Caco-2 (cell line): ENCODE data around the gene ARHGEF28. TPM values are rescaled to one million over a fixed set of nuclear protein-coding genes. Genes with fewer than 3 reads are reported as not detected.

Source experiments
- BruUV-seq: library from RNA; stranded (reverse); fragments of 400-500 nt; replicated peaks from 2 replicates; lab custom pipeline; 2021; lab: Mats Ljungman, UMichigan
- CTCF ChIA-PET: fragments of 300-600 bp; sonication (Branson Sonifier 250); formaldehyde crosslinking; loops from one replicate; lab custom pipeline; 2022; ENCODE audit warnings: antibody characterized with exemption; lab: Charles Lee
- POLR2A ChIA-PET: fragments of 300-600 bp; sonication (Branson Sonifier 250); formaldehyde crosslinking; loops from one replicate; lab custom pipeline; 2022; ENCODE audit warnings: antibody characterized with exemption; lab: Charles Lee
- DNase-seq, 2 experiments: peaks; one replicate each; pipeline versions ENCODE4 v3.0.0 to v3.0.0-alpha.2; 2020 to 2022
- H3K27me3 ChIP-seq: replicated peaks from 2 replicates; pipeline ENCODE4 v1.6.0; 2011; ENCODE audit warnings: low read length; ENCODE audit not compliant: control insufficient read depth, insufficient read depth
- H3K36me3 ChIP-seq: 2 replicates; pipeline ENCODE4 v1.5.1; 2011; ENCODE audit warnings: low read length; ENCODE audit not compliant: control insufficient read depth, insufficient read depth
- H3K4me1 ChIP-seq: fragments of 250-450 bp; sonication (Bioruptor Pico); 2 replicates; pipeline ENCODE4 v1.5.1; 2020; ENCODE audit warnings: mild to moderate bottlenecking
- H3K4me3 ChIP-seq: 2 replicates; pipeline ENCODE4 v1.5.1; 2011; ENCODE audit warnings: low read depth, mild to moderate bottlenecking, control low read depth, low read length
- H3K9me3 ChIP-seq: fragments of 250-450 bp; sonication (Bioruptor Pico); 2 replicates; pipeline ENCODE4 v1.5.1; 2020; ENCODE audit warnings: mild to moderate bottlenecking, moderate library complexity
- H3K27ac Mint-ChIP-seq: one replicate; pipeline ENCODE4 v1.8.0; 2022; ENCODE audit warnings: mixed read lengths; ENCODE audit not compliant: unreplicated experiment
- H3K27me3 Mint-ChIP-seq: one replicate; pipeline ENCODE4 v1.8.0; 2022; ENCODE audit warnings: mixed read lengths; ENCODE audit not compliant: insufficient read depth, unreplicated experiment
- H3K36me3 Mint-ChIP-seq: one replicate; pipeline ENCODE4 v1.8.0; 2022; ENCODE audit warnings: mild to moderate bottlenecking, mixed read lengths; ENCODE audit not compliant: insufficient read depth, unreplicated experiment
- H3K4me1 Mint-ChIP-seq: one replicate; pipeline ENCODE4 v1.8.0; 2022; ENCODE audit warnings: low read depth, mixed read lengths; ENCODE audit not compliant: unreplicated experiment
- H3K4me3 Mint-ChIP-seq: one replicate; pipeline ENCODE4 v1.8.0; 2022; ENCODE audit warnings: mild to moderate bottlenecking, moderate library complexity, mixed read lengths; ENCODE audit not compliant: unreplicated experiment
- H3K9me3 Mint-ChIP-seq: one replicate; pipeline ENCODE4 v1.8.0; 2022; ENCODE audit warnings: mixed read lengths; ENCODE audit not compliant: unreplicated experiment
- intact Hi-C: fragments of 100-400 bp; cut with micrococcal nuclease; formaldehyde crosslinking; loops from one replicate; pipeline ENCODE4 v1.10.0; 2022; ENCODE audit not compliant: unreplicated experiment
- total RNA-seq: library from RNA; stranded (reverse); gene quantifications from 2 replicates; pipeline ENCODE4 v1.2.3, GENCODE V29; 2022
- TF ChIP-seq, protein P1 (sequence below), 2 experiments: fragments of 200-600 bp in 1 of 2; IDR thresholded peaks; 1 replicate in 1 of 2; 2 replicates in 1 of 2; pipeline versions ENCODE4 v1.5.1 to v1.8.0; 2011 to 2022; ENCODE audit warnings: antibody characterized with exemption in 1 of 2, control low read depth in 1 of 2, inconsistent platforms in 1 of 2, low read depth in 1 of 2, low read length in 1 of 2, mild to moderate bottlenecking in 1 of 2, moderate library complexity in 1 of 2; ENCODE audit not compliant: insufficient read depth in 1 of 2, severe bottlenecking in 1 of 2, unreplicated experiment in 1 of 2

Gene ARHGEF28
- total RNA-seq, 1 experiment from 2014 or later, result 4.6 TPM

DNA sequence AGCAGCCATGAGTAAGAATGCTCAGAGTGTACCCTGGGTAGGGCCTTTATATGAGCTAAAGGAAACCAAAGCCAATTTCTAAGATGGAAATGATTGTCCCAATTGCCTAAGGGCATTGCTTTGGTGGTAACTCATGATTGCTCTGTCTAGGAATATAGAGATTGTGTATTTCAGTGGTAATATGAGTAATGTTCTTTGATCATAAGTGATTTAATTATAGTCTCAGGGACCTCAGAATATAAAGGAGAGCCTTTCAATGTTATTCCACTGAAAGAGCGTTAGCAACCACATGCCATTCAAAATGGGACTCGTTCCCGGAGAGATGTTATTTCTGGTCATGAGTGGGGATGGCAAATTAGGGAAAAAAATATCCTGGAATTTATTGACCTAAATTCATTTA is 340.5 kb downstream of the ARHGEF28 start:
- ChIA-PET POLR2A (no interaction called here), CTCF (no interaction called here)
- no peak overlapping the region for H3K4me3 Mint-ChIP-seq
- TF ChIP-seq, protein P1, sequence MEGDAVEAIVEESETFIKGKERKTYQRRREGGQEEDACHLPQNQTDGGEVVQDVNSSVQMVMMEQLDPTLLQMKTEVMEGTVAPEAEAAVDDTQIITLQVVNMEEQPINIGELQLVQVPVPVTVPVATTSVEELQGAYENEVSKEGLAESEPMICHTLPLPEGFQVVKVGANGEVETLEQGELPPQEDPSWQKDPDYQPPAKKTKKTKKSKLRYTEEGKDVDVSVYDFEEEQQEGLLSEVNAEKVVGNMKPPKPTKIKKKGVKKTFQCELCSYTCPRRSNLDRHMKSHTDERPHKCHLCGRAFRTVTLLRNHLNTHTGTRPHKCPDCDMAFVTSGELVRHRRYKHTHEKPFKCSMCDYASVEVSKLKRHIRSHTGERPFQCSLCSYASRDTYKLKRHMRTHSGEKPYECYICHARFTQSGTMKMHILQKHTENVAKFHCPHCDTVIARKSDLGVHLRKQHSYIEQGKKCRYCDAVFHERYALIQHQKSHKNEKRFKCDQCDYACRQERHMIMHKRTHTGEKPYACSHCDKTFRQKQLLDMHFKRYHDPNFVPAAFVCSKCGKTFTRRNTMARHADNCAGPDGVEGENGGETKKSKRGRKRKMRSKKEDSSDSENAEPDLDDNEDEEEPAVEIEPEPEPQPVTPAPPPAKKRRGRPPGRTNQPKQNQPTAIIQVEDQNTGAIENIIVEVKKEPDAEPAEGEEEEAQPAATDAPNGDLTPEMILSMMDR (IDR thresholded peaks at IDR 0.05; ENCODE audit: insufficient read depth in 1 of 2, low read depth in 1 of 2, low read length in 1 of 2, severe bottlenecking in 1 of 2, unreplicated experiment in 1 of 2), result no peak
- intact Hi-C loops, result no loop called here
- H3K9me3 ChIP-seq, result no peaks in the 10 kb centered on the region
- no peaks in the 10 kb centered on the region for H3K9me3 Mint-ChIP-seq
- no peaks in the 10 kb centered on the region for H3K4me1 Mint-ChIP-seq
- no peaks in the 10 kb centered on the region for H3K27me3 ChIP-seq
- no peak for DNase-seq
- peaks cover 5% of the 10 kb centered on the region for H3K27me3 Mint-ChIP-seq
- no peaks in the 10 kb centered on the region for H3K4me1 ChIP-seq
- no peak overlapping the region for H3K4me3 ChIP-seq
- no peak overlapping the region for H3K27ac Mint-ChIP-seq
- no peaks in the 10 kb centered on the region for H3K36me3 Mint-ChIP-seq
- no peaks in the 10 kb centered on the region for H3K36me3 ChIP-seq
- no TSS peak for BruUV-seq

DNA sequence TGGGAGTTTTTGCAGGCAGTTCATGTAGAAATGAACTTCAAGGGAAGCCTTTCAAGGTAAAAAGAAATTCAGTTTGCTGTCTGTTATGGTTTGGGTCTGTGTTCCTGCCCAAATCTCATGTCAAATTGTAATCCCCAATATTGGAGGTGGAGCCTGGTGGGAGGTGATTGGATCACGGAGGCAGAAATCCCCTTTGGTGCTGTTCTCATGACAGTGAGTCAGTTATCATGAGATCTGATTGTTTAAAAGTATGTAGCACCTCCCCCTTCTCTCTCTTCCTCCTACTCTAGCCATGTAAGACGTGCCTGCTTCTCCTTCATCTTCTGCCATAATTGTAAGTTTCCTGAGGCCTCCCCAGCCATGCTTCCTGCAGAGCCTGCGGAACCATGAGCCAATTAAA is 341.4 kb downstream of the ARHGEF28 start:
- Mint-ChIP-seq H3K27me3 (peaks cover 5% of the 10 kb centered on the region), H3K4me3 (no peak overlapping the region), H3K27ac (no peak overlapping the region), H3K36me3 (no peaks in the 10 kb centered on the region), H3K9me3 (no peaks in the 10 kb centered on the region), H3K4me1 (no peaks in the 10 kb centered on the region)
- intact Hi-C loops, result no loop called here
- no peaks in the 10 kb centered on the region for H3K27me3 ChIP-seq
- H3K4me1 ChIP-seq, result no peaks in the 10 kb centered on the region
- H3K36me3 ChIP-seq, result no peaks in the 10 kb centered on the region
- TF ChIP-seq, protein P1 (IDR thresholded peaks at IDR 0.05; ENCODE audit: insufficient read depth in 1 of 2, low read depth in 1 of 2, low read length in 1 of 2, severe bottlenecking in 1 of 2, unreplicated experiment in 1 of 2), result no peak
- ChIA-PET POLR2A (no interaction called here), CTCF (no interaction called here)
- no peak overlapping the region for H3K4me3 ChIP-seq
- no peaks in the 10 kb centered on the region for H3K9me3 ChIP-seq
- no peak for DNase-seq
- no TSS peak for BruUV-seq

DNA sequence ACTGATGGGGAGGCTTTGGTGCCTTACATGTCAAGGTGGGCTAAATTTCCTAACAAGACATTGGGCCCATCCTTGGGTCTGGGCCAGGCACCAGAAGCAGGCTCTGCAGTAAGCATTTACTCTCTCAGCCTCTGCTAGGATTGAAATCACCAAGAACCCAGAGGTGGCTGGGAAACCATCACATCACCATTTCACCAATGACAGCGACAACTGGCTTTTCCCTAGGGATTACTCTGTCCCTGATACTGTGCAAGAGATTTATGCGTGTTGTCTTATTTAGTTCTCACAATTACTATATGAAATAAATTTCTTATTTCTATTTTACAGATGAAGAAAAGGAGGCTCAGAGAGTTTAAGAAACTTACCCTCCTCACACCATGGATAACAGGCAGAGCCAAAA is 342.2 kb downstream of the ARHGEF28 start:
- Mint-ChIP-seq H3K4me1 (no peaks in the 10 kb centered on the region), H3K27me3 (peaks cover 5% of the 10 kb centered on the region), H3K9me3 (no peaks in the 10 kb centered on the region), H3K27ac (no peak overlapping the region), H3K4me3 (no peak overlapping the region), H3K36me3 (no peaks in the 10 kb centered on the region)
- Histone ChIP-seq H3K4me3 (no peak overlapping the region), H3K4me1 (no peaks in the 10 kb centered on the region), H3K9me3 (no peaks in the 10 kb centered on the region), H3K27me3 (no peaks in the 10 kb centered on the region), H3K36me3 (no peaks in the 10 kb centered on the region)
- ChIA-PET CTCF (no interaction called here), POLR2A (no interaction called here)
- BruUV-seq, result no TSS peak
- DNase-seq, result no peak
- TF ChIP-seq, protein P1 (IDR thresholded peaks at IDR 0.05; ENCODE audit: insufficient read depth in 1 of 2, low read depth in 1 of 2, low read length in 1 of 2, severe bottlenecking in 1 of 2, unreplicated experiment in 1 of 2), result no peak
- intact Hi-C loops, result no loop called here
